ENCODE measurements around the gene SCN10A.

The SCN10A gene

DNA sequence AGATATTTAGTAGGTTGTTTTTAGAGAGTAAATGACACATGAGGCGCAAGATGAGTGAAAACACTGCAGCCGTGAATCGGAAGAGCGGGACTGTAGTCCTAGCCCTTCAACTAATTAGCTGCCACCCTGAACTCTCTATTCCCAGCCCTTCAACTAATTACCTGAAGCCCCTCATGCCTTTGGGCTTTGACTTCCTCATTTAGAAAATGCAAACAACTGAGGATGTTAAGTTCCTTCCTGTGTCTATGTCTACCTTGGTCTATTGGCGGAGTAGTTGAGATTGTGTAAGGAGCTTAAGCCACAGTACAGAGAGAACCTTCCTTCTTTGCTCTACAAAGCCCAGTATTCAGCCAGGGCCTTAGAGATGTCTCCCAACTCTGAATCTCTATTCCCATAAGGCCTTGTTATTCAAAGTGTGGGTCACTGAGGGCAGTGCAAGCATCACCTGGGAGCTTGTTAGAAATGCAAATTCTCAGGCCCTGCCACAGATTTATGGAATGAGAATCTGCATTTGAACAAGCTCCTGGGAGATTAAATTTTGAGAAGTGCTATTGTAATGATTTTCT lies 94.7 kb downstream of the SCN10A start:
- no peak for DNase-seq (ENCODE audit: low read depth in 2 of 3, low spot score in 2 of 3)

DNA sequence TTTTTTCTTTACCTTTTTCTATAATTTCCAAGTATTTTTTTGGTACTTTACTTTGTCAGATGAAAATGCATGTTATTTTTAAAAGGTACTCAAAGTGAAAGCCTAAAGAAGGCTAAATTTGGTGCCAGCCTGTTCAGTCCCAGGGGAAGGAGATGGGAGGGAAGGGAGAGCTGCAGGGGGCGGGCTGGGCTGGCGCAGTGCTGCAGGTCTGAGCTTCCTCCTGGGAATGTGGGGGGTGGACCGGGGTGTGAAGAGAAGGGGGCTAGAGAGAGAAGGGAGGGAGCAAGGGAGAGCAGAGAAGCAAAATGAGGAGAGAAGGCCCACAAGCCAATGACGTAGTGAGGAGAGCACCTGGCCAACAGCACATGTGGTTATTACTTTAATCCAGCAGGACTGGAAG lies 95.6 kb downstream of the SCN10A start:
- DNase-seq (ENCODE audit: low read depth in 2 of 3, low spot score in 2 of 3): no peak

DNA sequence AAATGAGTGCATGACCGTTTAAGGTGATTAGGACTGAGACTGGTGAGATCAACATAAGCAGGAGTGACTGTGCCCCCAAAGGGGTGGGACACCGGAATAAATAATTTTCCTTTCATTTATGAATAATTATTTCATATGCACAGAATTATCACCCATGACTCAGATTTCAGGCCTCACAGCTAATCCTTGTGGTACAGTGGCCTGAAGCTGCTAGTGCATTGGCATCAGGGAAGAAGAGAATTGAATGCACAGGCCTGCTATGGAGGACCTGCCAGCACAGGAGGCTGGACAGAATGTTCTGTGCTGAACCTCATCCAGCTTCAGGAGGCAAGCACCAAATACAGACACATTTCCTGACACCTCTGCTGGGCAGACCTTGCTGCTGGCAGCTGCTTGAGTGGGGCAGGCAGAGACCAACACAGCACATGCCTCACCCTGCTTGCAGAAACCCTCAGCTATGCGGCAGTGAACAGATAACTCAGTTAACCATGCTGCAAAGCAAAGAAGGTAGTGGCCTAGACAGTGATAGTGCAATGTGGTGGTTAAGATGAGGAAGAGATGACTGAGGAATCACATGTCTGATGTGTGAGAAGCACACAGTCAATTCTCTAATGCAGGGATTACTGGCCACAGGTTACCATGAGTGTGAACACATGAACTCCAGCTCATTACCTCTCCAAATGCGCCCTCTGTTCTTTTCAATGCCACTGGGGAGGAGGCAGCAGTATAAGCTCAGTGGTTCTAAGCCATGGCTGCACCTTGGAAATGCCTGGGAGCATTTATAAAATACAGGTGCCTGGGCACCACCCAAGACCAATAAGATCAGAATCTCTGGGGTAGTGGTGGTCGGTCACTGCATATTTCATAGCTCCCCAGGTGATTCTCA lies 98.4 kb downstream of the SCN10A start:
- DNase-seq (ENCODE audit: low read depth in 2 of 3, low spot score in 2 of 3): no peak

DNA sequence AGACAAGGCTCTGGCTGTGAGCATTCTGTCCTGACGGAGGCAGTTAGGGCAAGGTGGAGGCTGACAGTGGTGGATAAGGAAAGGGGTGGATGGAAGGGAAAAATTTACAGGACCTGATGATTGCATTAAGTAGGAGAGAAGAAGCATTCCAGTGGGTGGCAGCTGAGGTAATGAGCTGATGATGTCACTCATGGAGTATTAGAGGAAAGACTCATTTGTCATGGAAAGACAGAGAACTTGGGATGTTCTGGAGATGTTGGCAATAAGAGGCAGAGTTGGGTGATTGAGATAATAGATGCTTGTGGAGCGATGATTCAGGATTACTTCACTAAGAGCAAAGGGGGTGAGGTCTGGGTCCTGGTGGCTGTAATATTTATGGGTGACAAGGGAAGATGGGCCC lies 102.9 kb downstream of the SCN10A start:
- no peak for DNase-seq (ENCODE audit: low read depth in 2 of 3, low spot score in 2 of 3)

DNA sequence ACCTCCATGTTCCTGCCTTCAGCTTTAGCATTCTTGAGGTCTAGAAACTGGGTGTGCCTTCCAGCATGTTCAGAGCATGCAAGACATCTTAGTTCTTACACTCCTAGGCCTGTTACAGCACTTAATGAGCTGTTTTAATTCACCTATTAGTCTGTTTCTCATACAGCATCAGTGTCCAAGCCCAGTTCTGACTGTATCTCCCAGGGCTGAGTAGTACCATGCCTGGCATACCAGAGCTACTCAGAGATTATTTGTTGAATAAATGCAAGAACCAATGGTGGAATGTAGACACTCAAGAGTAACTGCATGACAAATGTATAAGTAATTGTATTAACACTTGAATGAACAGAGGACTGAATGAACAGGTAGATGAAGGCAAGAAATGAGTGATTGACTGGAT lies 104.7 kb downstream of the SCN10A start:
- DNase-seq (ENCODE audit: low read depth in 2 of 3, low spot score in 2 of 3): no peak

DNA sequence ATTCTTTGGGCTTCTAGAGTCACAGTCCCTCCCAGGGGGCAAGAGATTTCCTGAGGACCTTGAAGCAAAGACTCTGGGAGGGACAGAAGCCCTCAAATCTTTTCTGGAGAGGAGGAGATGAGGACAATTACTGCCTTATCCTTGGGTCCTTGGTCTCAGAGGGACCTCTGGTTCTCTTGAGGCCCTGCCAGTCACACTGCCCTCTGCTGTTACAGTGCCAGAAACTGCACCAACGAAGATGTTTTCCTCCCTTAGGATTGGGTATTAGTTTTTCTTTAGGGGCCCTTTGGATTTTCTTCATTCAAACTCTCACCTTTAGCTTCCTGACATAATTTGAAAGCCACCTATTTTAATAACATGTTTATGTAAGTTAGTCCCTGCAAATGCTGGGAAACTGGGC lies 108.3 kb downstream of the SCN10A start:
- DNase-seq (ENCODE audit: low read depth in 2 of 3, low spot score in 2 of 3): no peak

DNA sequence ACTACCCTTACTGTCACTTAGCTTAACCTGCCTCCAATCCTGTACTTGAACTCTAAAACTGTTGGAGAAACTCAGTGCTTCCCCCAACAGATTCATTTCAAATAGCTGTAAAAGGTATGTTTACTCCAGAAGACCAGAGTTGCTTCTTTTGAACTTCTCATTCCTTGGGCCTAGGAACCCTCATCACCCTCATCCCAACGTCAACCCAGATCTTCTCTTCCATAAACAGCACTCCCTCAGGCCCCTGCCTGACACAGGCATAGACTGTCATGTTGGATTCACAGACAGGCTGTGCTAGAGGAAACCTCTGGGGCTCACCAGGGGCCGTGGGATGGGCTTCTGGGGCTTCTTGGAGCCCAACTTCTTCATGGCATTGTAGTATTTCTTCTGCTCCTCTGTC lies 109.1 kb downstream of the SCN10A start:
- no peak for DNase-seq (ENCODE audit: low read depth in 2 of 3, low spot score in 2 of 3)

DNA sequence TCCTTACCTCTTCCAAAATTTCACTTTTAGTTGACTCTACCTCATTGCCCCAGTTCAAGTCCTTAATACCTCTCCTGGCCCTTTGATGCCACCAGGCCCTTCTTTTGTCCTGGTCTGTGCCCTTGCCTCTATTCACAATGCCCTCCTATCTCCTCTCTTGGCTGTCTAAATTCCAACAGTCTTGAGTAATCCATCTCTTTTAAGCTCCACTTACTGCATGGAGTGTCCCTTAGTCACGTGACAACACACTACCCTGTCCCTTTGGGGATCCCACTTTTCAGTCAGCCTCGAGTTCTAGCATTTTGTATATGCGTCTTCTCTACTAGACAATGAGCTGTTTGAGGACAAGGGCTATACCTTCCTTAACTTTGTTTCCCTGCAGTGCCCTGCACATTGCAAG lies 113.8 kb downstream of the SCN10A start:
- no peak for DNase-seq (ENCODE audit: low read depth in 2 of 3, low spot score in 2 of 3)

DNA sequence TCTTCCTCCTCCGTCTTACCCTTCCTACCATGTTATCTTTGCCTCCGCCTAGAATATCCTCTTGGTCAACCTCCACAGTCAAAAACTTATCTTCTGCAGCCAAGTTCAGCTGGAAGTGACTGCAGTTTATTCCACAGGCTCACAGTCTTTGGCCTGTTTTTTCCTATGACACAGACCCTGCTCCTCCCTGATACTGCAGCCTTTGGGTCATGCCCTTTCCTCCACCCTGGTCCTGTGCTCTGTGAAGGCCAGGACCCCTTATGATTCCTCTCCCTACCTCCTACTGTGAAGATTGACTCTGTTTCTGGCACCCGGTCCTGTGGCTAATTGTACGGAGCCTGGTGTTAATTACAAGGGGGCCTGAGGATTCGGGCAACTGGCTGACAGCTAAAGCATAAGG lies 117.3 kb downstream of the SCN10A start:
- no peak for DNase-seq (ENCODE audit: low read depth in 2 of 3, low spot score in 2 of 3)

DNA sequence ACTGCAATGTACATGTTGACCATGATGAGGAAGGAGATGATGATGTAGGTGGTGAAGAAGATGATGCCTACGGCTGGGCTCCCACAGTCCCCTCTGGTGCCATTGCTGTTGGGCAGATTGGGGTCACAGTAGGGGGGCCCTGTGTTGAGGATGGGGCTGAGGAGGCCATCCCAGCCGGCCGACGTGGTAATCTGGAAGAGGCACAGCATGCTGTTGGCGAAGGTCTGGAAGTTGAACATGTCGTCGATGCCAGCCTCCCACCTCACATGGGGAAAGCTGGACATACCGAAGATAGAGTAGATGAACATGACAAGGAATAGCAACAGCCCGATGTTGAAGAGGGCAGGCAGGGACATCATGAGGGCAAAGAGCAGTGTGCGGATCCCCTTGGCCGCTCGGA lies 118.0 kb downstream of the SCN10A start:
- no peak for DNase-seq (ENCODE audit: low read depth in 2 of 3, low spot score in 2 of 3)

DNA sequence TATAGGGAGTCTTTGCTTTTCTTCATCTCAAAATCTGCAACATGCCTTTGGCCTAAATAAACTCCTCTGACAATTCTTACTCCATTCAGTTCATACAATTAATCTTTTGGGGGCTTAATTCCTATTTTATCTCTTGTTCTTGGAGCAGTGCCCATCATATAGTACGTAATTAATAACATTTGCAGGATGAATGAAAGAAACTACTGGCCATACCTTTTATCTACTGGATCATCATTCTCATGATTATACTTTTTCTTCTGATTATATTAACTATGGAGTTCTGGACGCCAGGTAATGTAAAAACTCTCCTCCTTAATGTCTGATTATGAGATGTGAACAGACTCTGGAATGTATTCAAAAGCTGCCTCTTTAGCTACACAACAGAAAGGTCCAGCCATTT lies 120.0 kb downstream of the SCN10A start:
- no peak for DNase-seq (ENCODE audit: low read depth in 2 of 3, low spot score in 2 of 3)

DNA sequence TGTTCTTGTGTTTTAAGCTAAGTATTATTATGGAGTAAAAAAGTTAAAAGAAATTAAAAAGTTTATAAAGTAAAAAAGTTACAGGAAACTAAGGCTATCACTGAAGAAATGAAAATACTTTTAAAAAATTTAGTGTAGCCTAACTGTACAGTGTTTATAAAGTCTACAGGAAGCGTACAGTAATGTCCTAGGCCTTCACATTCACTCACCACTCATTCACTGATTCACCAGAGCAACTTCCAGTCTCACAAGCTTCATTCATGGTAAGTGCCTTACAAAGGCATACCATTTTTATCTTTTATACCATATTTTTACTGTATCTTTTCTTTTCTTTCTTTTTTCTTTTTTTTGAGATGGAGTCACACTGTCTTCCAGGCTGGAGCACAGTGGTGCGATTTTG lies 125.8 kb downstream of the SCN10A start:
- DNase-seq (ENCODE audit: low read depth in 2 of 3, low spot score in 2 of 3): no peak

DNA sequence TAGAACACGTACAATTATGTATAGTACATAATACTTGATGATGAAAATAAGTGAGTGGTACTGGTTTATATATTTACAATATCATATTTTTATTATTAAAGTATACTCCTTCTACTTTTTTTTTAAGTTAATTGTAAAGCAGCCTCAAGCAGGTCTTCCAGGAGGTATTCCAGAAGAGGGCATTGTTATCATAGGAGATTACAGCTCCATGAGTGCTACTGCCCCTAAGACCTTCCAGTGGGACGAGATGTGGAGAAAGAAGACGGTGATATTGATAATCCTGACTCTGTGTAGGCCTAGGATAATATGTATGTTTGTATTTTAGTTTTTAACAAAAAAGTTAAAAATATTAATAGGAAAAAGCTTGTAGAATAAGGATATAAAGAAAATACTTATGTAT lies 126.2 kb downstream of the SCN10A start:
- no peak for DNase-seq (ENCODE audit: low read depth in 2 of 3, low spot score in 2 of 3)

DNA sequence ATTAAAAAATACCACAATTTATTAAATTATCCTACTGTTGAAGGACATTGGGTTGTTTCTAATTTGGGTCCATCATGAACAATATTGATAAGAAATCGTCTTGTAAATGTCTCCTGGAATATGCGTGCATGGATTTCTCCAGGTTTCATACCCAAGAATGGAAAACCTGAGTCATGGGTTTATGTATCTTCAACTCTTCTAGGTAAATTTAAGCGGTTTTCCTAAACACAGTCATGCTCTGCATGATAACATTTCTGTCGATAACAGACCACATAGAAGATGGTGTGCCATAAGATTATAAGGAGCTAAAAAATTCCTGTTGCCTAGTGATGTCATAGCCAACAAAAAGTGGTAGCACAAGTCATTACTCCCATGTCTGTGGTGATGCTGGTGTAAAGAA lies 126.7 kb downstream of the SCN10A start:
- no peak for DNase-seq (ENCODE audit: low read depth in 2 of 3, low spot score in 2 of 3)

DNA sequence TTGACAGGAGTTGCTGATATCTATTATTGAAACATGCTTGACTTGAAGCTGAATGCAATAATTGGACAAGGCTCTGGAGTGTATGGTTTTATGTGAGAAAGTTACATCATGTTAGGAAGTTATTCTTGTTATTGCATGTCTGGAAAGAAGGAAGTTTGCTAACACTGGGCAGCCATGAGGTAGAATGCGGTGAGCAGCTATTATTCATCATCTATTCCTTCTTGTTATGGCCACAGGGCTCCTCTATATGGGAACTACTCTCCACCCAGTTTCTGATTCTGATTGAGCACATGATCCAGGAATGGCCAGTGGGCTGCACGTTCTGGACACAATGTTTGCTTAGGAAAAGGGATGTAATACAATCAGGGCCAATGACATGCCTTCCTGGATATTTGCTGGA lies 128.7 kb downstream of the SCN10A start:
- no peak for DNase-seq (ENCODE audit: low read depth in 2 of 3, low spot score in 2 of 3)

DNA sequence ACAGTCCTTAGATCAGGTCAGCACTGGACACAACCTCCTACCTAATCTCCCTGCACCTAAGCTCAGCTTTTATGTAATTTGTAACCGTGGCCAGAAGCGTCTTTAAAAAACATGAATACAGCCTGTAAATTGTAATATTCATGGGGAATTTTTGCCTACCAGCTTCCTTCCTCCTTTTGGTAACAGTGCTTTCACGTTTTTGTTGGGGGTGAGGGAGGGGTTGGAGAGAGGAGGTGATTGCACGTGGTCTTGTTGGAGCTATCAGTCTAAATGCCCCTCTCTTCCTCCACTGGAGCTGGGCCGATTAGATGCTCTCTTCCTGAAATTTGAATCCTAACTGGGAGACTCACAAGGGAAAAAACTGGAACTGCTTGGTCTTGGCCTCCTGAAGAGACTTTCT lies 131.5 kb downstream of the SCN10A start:
- DNase-seq (ENCODE audit: low read depth in 2 of 3, low spot score in 2 of 3): no peak

DNA sequence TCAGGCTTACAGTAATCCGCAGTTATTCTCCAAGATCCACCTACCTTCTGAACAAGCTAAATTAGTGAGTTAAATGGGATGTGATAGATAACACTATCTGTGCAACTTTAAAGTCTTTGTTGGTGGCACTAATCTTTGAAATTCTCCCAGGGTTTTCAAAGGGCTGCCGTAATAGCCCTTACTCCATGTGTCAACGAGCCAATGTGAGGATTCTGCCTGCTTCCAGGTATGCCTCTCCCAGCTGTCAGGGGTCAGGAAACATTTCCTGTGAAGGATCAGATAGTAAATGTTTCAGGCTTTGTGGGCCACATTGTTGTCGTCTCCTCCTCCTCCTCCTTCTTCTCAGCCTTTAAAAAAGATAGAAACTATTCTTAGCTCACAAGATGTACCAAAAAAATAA lies 146.3 kb downstream of the SCN10A start:
- DNase-seq (ENCODE audit: low read depth in 2 of 3, low spot score in 2 of 3): no peak

DNA sequence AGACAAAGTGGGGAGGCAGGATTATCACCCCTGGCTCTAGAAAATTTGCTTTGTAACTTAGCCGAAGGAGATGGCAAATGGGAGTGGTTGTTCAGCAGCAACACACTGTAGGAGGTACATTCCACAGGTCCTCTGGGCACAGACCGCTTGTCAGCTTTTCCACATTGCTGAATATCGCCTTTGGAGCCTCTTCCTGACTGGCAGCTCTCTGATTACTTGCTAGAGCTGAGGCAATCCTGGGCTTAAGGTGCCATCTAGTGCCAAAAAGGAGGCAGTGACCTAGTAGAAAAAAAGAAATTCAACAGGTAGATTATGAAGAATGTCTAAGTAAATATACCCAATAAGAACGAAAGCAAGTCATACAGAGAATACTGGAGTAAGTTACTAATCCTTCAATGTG lies 153.5 kb downstream of the SCN10A start:
- no peak for DNase-seq (ENCODE audit: low read depth in 2 of 3, low spot score in 2 of 3)

DNA sequence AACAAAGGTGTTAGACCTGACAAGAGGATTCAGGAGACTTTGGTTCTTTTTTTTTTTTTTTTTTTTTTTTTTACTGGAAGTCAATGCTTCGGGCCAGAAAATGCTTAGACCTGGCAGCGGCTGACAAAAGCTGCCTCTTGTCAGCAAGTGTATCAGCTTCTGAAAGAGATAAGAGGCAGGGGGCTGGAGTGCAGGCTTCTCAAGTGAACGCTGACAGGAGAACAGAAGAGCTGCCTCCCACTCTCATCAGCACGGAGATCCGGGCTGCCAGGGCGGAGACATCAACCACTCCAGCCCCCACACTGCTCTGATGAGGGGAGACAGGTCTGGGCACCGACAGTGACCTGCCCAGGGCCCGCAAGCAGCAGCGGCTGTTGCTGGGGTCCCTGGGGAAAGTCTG lies 157.2 kb downstream of the SCN10A start:
- no peak for DNase-seq (ENCODE audit: low read depth in 2 of 3, low spot score in 2 of 3)

DNA sequence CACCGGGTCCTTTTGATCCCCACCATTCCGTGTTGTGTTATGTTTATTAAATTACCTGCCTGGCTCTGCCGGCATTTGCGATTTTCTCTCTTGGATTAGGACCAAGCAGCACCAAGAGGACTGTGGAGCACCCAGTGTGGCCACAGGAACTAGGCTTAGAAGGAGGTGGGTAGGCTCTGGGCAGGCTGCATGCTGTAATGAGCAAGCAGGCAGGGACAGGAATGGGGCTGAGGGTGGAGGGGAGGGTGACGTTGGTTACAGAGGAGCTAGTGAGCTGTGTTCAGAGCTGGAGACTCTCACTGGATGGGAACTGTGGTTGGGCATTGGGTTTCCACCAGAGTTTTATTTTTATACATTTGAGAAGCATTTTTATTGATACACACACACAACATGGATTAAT lies 158.6 kb downstream of the SCN10A start:
- no peak for DNase-seq (ENCODE audit: low read depth in 2 of 3, low spot score in 2 of 3)

DNA sequence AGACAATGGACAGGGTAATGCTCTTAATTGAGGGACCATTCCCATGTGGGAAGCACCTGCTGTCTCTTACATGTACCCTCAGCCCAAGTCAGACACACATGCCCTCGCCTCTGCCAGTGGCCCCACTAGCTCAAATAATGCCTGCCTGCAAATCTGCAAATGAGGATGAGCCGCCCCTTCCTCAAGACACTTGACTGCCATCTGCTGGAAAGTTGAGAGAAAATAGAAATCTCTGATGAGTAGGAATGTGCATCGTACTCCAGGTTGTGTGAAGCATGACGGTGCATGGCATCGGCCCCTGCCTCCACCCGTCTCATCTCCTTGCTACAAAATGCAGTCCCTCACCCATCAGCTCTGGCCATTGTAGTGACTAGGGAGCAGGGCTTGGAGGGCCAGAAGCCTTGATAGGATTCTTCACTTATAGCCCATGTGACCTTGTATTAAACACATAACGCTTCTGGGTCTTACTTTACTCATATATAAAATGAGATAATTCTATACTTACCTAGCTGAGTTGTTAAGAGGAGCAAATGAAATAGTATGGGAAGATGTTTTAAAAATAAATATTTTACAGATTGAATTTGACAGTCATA lies 160.2 kb downstream of the SCN10A start:
- no peak for DNase-seq (ENCODE audit: low read depth in 2 of 3, low spot score in 2 of 3)

DNA sequence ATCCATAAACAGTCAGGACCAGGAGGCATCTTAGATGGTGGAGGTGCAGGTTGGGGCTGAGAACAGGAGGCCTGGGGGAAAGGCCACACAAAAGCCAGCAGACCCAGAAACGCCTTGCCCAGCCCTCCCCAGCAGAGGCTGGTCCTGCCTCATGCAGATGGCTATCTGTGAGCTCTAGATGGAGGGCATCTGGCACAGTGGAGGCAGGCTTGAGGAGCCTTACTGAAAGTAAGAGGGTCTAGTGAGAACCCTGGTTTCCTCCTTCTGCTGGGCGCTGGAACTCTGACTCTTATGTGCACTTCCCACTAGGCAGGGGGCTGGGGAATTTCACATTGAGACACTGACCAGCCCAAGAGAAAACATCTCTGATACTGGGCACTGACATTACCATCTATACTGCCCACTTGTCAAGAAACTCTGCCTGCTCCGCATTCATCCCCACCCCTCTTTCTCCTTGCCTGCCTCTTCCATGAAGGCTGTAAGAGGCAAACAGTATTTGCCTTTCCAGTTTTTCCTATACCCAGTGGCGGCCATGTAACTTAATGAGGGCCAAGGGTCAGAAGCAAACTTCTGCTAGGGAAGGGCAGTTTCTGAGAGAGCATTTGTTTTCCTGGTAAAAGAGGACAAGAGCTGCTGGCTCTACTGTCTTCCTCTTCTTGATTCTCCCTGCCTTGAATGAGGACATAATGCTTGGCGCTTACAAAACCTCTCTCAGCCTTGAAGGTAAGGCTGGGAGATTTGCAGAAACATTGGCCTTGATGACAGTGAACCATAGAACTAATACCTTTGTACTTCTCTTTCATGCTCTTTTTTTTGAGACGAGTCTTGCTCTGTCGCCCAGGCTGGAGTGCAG lies 162.1 kb downstream of the SCN10A start:
- no peak for DNase-seq (ENCODE audit: low read depth in 2 of 3, low spot score in 2 of 3)
